Glomerular visceral epithelial cell (primary cell): ENCODE results near the gene FBXW7.

Experiments
- DNase-seq: peaks from one replicate; pipeline ENCODE4 v3.0.0-alpha.2; 2016; ENCODE audit errors: extremely low spot score

Gene FBXW7

DNA sequence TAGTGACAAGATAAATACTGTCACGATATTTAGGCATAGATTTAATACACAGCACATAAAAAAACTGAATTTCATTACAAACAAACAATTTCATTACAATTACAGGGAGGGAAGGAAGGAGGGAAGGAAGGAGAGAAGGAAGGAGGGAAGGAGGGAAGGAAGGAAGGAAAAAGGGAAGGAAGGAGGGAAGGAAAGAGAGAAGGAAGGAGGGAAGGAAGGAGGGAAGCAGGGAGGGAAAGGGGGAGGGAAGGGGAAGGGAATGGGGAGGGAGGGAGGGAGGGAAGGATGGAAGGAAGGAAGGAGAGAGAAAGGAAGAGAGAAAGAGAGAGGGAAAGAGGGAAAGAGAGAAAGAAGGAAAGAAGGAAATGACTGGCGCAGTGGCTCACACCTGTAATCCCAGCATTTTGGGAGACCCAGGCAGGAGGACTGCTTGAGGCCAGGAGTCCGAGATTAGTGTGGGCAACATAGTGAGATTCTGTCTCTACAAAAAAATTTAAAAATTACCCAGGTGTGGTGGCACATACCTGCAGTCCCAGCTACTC lies 64.6 kb downstream of the FBXW7 start:
- no peak for DNase-seq

DNA sequence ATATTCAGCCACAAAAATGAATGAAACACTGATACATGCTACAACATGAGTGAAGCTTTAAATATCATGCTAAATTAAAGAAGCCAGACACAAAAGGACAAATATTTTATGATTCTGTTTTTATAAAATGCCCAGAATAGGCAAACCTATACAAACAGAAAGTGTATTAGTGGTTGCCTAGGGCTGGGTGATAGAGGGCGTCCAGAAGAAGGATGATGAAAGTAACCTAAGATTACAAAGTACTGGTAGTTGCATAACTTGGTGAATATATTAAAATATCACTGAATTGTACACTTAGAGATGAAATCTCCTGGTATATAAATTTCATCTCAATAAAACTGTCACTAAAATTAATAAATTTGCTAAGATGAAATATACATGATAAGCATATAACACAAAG lies 67.5 kb downstream of the FBXW7 start:
- no peak for DNase-seq

DNA sequence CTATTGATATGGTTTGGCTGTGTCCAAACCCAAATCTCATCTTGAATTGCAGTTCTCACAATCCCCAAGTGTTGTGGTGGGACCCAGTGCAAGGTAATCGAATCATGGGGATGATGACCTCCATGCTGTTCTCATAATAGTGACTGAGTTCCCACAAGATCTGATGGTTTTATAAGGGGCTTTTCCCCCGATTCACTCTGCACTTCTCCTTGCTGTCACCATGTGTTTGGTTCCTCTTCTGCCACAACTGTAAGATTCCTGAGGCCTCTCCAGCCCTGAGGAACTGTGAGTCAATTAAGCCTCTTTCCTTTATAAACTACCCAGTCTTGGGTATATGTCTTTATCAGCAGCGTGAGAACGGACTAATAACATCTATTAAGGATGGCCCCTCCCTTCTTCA lies 68.8 kb downstream of the FBXW7 start:
- DNase-seq: no peak

DNA sequence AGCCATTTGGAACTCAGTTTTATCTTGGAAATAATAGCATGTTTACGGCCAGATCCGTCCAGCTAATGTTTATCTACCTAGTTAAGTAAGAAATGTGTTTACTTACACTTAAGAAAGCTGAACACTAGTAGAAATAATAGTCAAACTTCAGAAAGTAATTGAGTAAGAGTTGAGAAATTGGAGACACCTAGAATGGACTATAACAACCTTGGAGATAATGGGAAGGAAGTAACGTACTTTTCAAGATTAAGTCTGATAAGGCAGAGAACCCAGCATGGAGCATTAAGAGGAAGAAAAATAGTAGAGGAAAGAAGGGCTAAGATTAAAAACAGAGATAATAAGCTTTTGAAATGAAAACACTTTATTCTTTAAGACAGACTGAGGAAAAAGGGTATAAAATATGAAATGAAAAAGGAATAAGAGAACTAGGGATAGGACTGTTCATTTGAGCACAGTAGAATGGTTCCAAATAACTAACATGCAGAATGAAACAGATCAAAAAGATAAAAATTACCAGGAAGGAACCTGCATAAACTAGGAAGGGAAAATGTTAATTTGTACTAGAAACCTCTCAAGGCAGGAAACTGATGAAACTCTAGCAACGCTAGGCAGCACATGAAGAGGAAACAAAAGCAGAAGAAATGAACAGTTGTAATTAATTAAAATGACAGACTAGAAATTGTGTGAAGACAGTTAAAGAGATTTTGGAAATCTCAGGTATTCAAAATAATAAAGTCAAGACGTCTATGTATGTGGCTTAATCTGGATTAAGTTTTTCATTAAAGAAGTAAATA lies 71.7 kb downstream of the FBXW7 start:
- no peak for DNase-seq

DNA sequence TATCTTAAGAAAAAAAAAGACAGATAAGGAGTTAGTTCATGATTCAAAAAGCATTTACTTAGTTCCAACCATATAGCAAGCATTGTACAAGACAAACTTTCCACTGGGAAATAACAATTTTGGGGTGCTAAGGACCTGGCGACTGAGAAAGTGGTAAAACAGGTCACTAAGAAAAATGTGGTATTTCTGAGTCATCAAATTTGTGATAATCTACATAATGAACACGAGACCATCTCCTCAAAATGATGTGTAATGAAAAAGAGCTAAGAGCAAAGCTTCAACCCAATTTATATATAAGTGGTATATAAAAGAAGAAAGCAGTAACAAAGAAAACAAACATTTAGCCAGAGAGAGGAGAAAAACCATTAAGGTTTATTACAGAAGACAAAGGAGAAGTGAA lies 72.3 kb downstream of the FBXW7 start:
- DNase-seq: no peak

DNA sequence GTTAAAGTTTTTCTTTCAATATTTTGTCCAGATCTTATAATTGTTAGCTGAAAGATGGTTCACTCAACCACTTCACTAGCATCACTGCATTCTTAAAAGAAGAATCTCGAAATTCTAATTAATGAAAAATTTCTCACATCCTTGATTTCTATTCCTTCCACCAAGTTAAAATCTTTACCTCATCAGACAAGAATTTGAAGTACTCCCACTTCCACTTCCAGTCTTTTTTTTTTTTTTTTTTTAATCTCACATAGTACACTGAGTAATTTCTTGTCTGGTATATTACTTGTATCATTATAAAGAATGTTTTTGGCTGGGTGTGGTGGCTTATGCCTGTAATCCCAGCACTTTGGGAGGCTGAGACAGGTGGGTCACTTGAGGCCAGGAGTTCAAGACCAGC lies 73.2 kb downstream of the FBXW7 start:
- DNase-seq: peak; percentile 34

DNA sequence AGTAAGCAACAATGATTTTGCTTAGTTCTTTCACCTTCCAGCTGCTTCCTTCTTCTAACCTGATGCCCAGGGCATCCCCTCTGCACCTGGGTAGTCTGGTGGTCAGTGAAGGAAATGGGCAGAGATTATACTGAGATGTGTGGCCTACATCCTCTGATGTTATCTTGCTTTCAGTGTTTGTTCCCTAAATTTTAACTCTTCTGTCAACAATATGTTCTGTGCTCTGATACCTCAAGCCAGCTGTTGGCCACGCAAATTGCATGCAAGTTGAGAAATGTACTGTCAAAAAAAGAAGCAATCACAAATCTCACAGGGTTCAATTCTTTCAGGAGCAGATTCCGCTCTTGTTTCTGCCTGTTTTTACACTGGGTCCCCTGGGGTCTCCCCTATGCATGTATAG lies 73.8 kb downstream of the FBXW7 start:
- no peak for DNase-seq

DNA sequence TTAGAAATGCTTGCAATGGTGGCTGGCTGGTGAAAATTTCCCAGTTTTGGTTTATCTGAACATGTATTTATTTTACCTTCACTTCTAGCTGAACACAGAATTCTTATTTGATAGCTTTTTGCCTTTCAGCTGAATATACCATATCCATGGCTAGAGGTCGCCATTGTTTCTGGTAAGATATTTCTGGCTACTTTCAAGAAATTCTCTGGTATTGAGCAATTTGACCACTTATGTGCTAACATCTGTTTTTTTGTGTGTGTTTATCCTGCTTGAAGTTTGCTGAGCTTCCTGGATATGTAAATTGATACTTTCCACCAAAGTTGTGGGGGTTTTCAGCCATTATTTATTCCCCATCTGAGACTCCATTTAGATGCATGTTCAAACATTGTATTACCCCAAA lies 75.4 kb downstream of the FBXW7 start:
- DNase-seq: peak; percentile 31

DNA sequence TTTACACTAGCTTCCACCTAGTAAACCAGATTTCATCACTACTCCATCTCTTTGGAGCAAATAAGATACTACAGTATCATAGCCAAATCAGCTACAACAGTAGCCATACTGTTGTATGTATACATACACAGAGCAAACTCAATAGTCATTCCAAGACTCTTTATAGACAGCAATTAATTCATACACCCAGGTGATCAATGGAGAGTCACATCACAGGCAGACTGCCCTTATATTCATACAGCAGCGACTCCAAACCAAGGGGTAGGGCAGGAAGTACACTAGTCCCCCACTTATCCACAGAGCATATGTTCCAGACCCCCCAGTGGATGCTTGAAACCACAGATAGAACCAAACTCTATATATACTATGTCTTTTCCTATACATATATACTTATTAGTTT lies 76.6 kb downstream of the FBXW7 start:
- DNase-seq: no peak

DNA sequence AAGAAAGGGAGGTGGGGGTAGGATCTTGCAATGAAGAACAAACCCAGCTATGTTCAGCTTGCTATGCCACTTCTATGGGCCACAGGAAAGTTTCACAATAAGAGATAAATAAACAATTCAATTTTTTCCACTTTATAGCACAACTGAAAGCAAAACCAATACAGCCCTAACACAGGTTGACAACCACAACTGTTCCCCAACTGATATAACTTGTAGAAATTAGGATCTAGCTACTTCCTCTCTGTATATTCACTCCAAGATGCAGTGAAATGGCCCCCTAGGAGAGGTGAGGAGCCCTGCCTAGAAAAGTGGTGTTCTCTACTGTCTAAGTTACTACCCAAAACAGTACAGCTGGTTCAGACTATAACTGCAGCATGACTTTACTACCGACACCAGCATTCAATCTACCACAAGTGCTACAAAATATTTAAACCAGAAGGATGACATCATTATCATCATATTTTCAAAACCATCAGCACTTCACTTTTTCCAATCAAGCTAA lies 77.0 kb downstream of the FBXW7 start:
- DNase-seq: no peak

DNA sequence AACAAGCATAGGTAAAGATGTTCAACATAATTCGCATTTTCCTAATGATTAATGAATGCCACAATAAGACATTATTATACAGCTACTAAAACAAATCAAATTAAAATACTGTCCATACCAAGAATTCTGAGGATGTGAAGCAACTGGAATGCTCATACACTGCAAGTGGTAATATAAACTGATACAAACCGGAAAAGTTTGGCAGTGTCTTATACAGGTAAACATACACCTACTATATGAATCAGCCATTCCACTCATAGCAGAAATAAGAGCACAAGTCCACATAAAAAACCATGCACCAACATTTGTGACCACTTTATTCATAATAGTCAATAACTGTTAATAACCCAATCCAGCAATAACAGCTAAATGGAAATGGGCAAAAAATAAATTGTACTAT lies 79.3 kb downstream of the FBXW7 start:
- DNase-seq: no peak

DNA sequence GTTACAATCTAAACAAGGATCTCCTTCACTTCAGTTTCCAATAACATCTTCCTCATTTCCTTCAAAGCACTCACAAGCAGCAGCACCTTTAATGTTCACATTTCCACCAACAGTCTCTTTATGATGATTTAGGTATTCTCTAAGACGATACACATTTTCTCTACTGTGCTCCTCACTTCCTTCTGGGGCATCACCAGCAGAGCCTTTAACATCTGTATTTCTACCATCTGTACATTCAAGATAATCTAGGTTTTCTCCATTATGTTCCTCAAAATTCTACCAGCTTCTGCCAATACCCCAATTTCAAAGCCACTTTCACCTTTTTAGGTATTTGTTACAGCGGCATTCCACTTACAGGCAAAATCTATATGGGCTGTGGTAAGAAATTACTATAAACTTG lies 80.6 kb downstream of the FBXW7 start:
- DNase-seq: no peak

DNA sequence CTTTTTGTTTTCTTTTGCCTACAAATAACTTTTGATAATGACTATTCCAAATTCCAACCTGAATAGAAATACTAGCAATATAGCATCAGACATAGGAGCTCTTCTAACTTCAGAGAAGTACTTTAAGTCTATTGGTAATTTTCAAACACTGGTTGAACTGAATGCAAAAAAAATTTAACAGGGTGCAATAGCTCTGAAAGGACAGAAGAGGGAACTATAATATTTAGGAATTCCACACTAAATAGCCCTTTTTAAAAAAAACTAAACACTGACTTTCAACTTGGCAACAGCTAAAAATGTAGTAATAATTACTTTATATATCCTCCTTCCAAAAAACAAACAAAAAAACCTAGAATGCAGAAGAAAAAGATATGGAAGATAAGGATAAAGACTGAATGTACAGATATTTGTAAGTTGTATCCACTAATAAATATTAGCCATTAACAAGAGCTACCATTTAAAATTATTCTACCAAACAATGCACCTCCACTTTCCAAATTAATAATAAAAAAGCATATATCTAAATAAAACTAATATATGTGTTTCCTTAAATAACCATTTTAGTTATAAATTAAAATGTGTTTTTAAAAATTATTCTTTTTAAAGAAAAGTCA lies 81.4 kb downstream of the FBXW7 start:
- DNase-seq: peak; percentile 21

DNA sequence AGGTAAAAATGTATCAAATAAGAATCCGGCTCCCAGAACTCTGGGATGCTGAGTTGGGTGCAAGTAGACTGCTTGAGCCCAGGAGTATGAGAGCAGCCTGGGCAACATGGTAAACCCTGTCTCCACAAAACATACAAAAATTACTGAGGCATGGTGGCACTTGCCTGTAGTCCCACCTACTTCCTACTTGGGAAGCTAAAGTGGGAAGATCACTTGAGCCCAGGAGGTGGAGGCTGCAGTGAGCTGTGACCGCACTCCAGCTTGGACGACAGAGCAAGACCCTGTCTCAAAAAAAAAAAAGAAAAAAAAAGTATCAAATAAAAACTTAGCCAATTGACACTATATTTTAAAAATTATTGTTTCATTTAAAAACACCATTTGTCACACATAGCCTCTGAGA lies 84.4 kb downstream of the FBXW7 start:
- DNase-seq: no peak

DNA sequence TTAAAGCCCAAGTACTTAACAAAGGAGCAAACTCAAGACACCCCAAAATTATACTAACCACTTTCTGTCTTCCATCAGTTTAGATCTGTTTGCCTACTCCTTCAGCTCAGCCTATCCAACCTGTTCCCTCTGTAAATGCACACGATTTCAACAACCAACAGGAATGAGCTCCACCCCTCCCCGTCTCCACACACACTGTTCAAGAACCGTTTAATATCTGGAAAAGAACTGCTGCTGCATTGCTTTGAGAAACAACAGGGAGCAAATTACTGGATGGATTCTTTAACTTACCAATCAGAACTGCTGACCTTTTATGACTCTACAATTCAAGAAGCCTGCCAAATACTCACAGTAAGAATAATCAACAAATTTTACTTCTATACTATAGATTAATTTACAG lies 87.0 kb downstream of the FBXW7 start:
- DNase-seq: no peak

DNA sequence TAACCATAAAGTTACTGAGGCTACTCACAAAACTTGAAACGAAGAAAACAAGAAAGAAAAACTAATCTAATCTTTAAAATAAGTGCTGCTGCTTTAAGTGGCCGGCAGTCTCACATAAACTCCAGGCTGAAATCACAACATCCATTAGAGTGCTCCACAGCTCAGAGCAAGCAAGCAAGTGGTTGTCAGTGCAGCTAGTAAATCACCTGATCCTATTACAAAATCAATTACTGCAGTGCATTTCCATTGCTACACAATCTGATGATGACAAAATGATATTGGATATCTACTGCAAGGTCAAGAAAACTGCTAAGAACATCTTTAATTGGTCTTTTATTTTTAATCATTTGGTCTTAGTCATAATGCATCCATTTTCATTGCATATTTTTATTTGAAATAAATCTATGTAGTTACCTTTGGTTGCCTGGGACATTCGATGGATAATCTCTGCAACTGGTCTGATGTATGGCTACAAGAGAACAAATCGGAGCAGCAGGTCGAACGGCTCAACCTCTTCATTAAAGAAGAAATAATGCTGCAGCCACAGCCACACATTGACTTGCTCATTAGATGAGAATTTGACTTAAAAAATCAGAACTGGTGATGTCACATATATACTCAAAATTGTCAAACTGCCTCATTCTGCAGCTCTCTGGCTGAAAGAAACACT lies 87.7 kb downstream of the FBXW7 start:
- no peak for DNase-seq

DNA sequence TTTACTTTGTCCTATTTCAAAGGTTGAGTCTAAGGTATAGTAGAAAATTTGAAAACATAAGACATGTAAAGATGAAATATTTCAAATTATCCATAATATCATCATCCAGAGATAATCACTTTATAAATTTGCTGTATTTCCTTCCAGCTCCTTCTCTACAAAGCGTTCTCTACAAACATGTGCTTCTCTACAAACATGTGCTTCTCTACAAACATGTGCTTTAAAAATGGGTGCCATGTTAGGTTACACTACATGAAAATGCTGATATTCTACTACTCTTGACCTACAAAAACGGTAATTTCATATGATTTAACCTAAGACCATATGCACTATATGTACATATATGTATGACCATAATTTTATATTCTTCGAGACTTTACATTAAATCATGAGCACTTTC lies 92.0 kb downstream of the FBXW7 start:
- no peak for DNase-seq

DNA sequence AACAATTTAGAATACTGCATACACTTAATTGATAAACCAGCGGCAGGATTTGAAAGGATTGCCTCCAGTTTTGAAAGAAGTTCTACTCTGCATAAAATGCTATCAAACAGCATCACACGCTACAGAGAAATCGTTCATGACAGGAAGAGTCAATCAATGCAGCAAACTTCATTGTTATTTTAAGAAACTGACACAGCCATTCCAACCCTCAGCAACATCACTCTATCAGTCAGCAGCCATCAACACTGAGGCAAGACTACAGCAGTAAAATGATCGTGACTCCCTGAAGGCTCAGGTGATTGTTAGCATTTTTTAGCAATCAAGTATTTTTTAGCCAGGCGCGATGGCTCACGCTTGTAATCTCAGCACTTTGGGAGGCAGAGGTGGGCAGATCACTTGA lies 98.3 kb downstream of the FBXW7 start:
- DNase-seq: no peak

DNA sequence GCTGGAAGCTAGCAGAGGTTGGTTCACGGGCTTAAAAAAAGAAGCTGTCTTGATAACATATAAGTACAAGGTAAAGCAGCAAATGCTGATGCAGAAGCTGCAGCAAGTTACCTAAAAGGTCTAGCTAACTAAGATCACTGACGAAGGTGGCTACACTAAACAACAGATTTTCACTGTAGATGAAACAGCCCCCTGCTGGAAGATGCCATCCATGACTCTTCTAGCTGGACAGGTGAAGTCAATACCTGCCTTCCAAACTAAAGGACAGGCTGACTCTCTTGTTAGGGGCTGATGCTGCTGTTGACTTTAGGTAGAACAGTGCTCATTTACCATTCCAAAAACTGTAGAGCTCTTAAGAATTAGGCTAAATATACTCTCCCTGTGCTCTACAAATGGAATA lies 99.5 kb downstream of the FBXW7 start:
- DNase-seq: no peak

DNA sequence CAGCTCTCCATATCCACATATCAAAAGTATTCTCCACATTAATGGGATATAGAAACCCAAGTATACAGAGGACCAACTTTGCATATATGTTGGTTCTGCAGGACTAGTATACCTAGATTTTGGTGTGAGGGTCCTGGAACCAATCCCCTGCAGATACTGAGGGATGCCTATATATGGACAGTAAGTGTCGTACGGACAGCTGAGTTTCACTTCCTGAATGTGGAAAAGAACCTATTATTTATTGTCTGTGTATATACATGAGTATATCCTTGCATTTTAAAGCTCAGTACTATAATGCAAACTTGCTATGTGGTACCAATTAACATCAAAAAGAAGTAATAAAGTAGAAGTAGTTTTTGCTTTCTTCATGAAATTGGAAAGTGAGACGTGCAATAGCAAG lies 101.9 kb downstream of the FBXW7 start:
- DNase-seq: no peak

DNA sequence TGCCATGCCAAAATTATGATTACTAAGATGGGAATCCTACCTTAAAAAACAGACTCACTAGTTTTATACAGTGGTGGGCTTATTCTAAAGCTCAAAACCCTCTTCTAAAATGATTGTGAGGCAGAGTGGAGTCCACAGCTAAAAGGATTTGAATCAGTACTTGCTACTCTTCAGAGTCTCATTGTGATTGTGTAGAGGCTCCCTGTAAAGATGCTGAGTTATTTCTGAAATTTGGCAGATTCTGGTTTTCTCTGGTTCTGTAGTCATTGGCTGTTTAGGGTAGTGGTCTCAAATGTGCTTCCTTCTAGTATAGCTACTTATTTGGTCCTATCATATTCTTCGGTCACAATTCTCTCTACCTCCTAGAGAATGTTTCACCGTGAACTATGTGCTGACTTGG lies 104.1 kb downstream of the FBXW7 start:
- DNase-seq: no peak

DNA sequence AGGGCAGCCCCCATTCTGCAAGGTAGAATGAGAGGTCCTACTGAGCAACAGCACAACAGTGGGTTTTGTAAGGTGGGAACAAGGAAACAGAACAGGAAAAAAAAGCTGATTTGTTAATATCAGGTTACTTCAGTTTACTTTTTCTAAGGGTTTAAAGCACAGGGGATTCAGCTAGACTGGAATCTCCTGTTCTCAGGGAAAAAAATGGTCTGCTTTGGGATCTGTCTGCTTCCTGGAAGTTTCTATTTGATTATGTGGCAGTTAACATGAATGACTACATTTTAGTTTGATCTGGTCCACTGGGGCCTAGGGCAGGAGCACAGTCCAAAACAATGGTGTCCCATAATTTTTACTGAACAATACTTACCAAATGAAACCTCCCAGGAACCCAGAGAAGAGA lies 104.6 kb downstream of the FBXW7 start:
- no peak for DNase-seq

DNA sequence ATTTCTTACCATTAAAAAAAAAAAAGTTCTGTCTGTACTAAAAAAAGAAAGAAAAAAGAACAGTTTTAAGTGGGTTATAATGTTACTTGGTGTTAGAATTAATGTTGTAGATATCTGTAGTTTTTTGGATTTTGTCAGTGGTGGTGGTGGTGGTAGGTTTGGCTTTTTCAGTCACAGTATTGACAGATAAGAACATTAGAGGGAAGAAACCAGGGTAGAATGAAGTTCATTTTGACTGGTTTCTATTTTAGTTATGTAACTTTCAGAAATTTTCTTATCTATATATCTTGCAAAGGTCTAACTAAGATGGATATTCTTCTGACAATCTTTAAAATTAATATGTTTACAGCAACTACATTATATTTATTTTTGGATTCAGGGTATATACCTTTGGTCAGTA lies 105.4 kb downstream of the FBXW7 start:
- no peak for DNase-seq
